Fibroblast of the aortic adventitia (primary cell): ENCODE results near the gene MCC. TPM values are rescaled to one million over a fixed set of nuclear protein-coding genes. Genes with fewer than 3 reads are reported as not detected.
A peak's percentile ranks its signal among the peaks of the same experiment; 100 is the strongest.

Experiments
- DNase-seq: peaks from one replicate; pipeline ENCODE4 v3.0.0-alpha.2; 2010; ENCODE audit warnings: low read depth
- H3K4me3 ChIP-seq: 2 replicates; pipeline ENCODE4 v1.5.1; 2011; ENCODE audit warnings: low read depth, mild to moderate bottlenecking, control low read depth, low read length, moderate library complexity
- CTCF ChIP-seq: IDR thresholded peaks from 2 replicates; pipeline ENCODE4 v1.5.1; 2011; ENCODE audit warnings: mild to moderate bottlenecking, low read length, control low read depth, inconsistent platforms; ENCODE audit not compliant: insufficient read depth
- total RNA-seq: library from RNA; depleted of rRNA; stranded (reverse); fragments of >200 nt; gene quantifications from 2 replicates; pipeline ENCODE4 v1.2.3, GENCODE V29; 2012; ENCODE audit warnings: low replicate concordance

MCC gene
- total RNA-seq, 1 donor: 62.4 TPM

GRCh38 chr5:113296676-113297075, 191.6 kb downstream of the MCC start:
- H3K4me3 ChIP-seq: no peak overlapping the region
- DNase-seq: peak; percentile 42
- no peak for TF ChIP-seq CTCF

- peak overlapping the region; percentile 89 for H3K4me3 ChIP-seq
- TF ChIP-seq CTCF: peak; percentile 2
- DNase-seq: no peak
Observed at GRCh38 chr5:113295111-113295539, 193.1 kb downstream of the MCC start.

GRCh38 chr5:113294311-113295110, 193.7 kb downstream of the MCC start:
- peak overlapping the region; percentile 89 for H3K4me3 ChIP-seq
- peak; percentile 93 for DNase-seq
- peak; percentile 19 for TF ChIP-seq CTCF

- DNase-seq: peak; percentile 53
- H3K4me3 ChIP-seq: peak overlapping the region; percentile 89
- TF ChIP-seq CTCF: no peak
Observed at GRCh38 chr5:113293975-113294310, 194.3 kb downstream of the MCC start.

GRCh38 chr5:113293068-113293974, 194.9 kb downstream of the MCC start:
- DNase-seq: peak; percentile 47
- H3K4me3 ChIP-seq: peak overlapping the region; percentile 89
- TF ChIP-seq CTCF: no peak

- peak; percentile 35 for DNase-seq
Observed at GRCh38 chr5:113292462-113292861, 195.8 kb downstream of the MCC start.

More at GRCh38 chr5:113292462-113292861, 195.8 kb downstream of the MCC start:
- no peak for TF ChIP-seq CTCF
- H3K4me3 ChIP-seq: peak overlapping the region; percentile 89
